Left lung (tissue), 10 donors: ENCODE measurements around the gene CD63. TPM values are rescaled to one million over a fixed set of nuclear protein-coding genes. Genes with fewer than 3 reads are reported as not detected.

ENCODE experiments used
- ATAC-seq: fragments of 200-7000 bp; cut with Tn5 transposase; one replicate; pipeline ENCODE4 v1.9.1; 2020; ENCODE audit warnings: moderate library complexity
- DNase-seq, 4 donors: peaks; one replicate each; pipeline ENCODE4 v3.0.0-alpha.2; 2013 to 2020
- H3K27ac ChIP-seq, 2 donors: fragments of 200-600 bp; sonication (generic) in 1 of 2; one replicate each; pipeline versions ENCODE4 v1.5.0 to v1.8.0; 2020 to 2021
- H3K27me3 ChIP-seq, 2 donors: fragments of 200-600 bp; sonication (generic) in 1 of 2; one replicate each; pipeline versions ENCODE4 v1.5.0 to v1.8.0; 2020 to 2021
- H3K36me3 ChIP-seq, 2 donors: fragments of 200-600 bp; sonication (generic) in 1 of 2; one replicate each; pipeline versions ENCODE4 v1.5.0 to v1.8.0; 2020 to 2021
- H3K4me1 ChIP-seq, 2 donors: fragments of 200-600 bp; one replicate each; pipeline ENCODE4 v1.8.0; 2021
- H3K4me3 ChIP-seq, 2 donors: fragments of 200-600 bp; sonication (generic) in 1 of 2; one replicate each; pipeline versions ENCODE4 v1.5.0 to v1.8.0; 2020 to 2021; ENCODE audit warnings: mild to moderate bottlenecking in 1 of 2
- H3K9me3 ChIP-seq, 2 donors: fragments of 200-600 bp; sonication (generic) in 1 of 2; one replicate each; pipeline versions ENCODE4 v1.5.0 to v1.8.0; 2020 to 2021
- intact Hi-C, 2 donors: fragments of 100-400 bp; cut with DNase I; formaldehyde crosslinking; loops; one replicate each; pipeline versions ENCODE4 v1.11.2 to v1.14.2; 2022
- polyA plus RNA-seq, 6 donors: library from polyadenylated mRNA; unstranded; fragments of 120-200 nt; gene quantifications; one replicate each; pipeline ENCODE4 v1.2.1, GENCODE V29; 2013; ENCODE audit not compliant: insufficient read length in 6 of 6
- total RNA-seq, 2 donors: library from RNA; stranded (reverse); fragmentation: NEBNext Ultra II Directional; extraction: Animal tissue kit (Norgen Biotek cat#: 25700); gene quantifications; one replicate each; pipeline ENCODE4 v1.2.1, GENCODE V29; 2021
- TF ChIP-seq, protein P1 (sequence below), 2 donors: fragments of 200-600 bp; sonication (generic) in 1 of 2; IDR thresholded peaks; one replicate each; pipeline versions ENCODE4 v1.5.0 to v1.8.0; 2021; ENCODE audit warnings: antibody characterized with exemption in 2 of 2
- donor health status: DM: no; HTN: yes; CAD: no.
- donor health status: DM: no; HTN: no; CAD: no.

The CD63 gene
- total and polyA plus RNA-seq, 8 donors = 585 to 1,766 (median 677) TPM

DNA sequence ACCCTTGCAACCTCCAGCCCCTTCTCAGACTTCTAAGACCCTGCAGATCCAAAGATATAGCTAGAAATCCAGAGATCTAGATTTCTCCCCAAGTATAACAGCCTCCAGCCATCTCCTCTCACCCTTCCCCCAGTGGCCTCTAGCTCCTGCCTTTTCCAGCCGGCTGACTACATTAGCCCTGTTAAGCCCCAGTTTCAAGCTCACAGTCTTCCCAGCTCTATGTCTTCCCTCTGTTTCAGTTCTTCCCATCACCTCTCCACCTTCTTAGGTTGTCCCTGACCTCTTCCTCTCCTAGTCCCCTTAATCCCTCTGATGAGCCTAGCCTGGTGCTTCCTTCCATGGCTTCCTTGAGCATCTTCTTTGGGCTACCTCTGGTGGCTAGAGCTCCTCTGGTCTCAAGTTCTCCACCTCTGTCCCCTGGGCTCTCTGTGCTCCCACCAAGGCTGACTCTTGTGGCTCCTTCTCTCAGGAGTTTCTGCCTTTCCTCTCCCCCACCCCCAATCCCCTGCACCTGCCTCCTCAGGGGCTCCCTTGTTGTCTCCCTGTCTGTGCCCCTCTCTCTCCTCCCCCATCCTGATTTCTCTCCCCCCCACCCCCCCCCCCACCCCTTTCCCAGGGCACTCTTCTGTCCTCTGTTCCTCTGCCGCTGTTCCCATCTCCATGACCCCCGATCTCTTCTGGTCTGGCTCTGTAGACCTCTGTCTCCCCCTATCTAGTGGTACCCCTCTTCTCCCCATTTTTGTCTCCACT, 13.3 kb upstream of the CD63 start:
- H3K36me3 ChIP-seq = no peaks in the 10 kb centered on the region
- TF ChIP-seq, protein P1, sequence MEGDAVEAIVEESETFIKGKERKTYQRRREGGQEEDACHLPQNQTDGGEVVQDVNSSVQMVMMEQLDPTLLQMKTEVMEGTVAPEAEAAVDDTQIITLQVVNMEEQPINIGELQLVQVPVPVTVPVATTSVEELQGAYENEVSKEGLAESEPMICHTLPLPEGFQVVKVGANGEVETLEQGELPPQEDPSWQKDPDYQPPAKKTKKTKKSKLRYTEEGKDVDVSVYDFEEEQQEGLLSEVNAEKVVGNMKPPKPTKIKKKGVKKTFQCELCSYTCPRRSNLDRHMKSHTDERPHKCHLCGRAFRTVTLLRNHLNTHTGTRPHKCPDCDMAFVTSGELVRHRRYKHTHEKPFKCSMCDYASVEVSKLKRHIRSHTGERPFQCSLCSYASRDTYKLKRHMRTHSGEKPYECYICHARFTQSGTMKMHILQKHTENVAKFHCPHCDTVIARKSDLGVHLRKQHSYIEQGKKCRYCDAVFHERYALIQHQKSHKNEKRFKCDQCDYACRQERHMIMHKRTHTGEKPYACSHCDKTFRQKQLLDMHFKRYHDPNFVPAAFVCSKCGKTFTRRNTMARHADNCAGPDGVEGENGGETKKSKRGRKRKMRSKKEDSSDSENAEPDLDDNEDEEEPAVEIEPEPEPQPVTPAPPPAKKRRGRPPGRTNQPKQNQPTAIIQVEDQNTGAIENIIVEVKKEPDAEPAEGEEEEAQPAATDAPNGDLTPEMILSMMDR (IDR thresholded peaks at IDR 0.05) = no peak
- peaks cover 0 to 29% of the 10 kb centered on the region in 2 donors for H3K27me3 ChIP-seq
- intact Hi-C loops = loop anchor here in 1 of 2 donors (5.0 to 10.0 kb wide), 2 partner anchors 63 to 195 kb away; no protein-coding TSS in a partner anchor
- H3K9me3 ChIP-seq = no peaks in the 10 kb centered on the region
- ATAC-seq (no peak), DNase-seq (peak in 1 of 4 donors; percentile 60)
- H3K4me3 ChIP-seq = peak overlapping the region in 1 of 2 donors; percentile 50
- H3K4me1 ChIP-seq = peaks cover 10 to 36% of the 10 kb centered on the region in 2 donors
- H3K27ac ChIP-seq = peak overlapping the region in 1 of 2 donors; percentile 26

DNA sequence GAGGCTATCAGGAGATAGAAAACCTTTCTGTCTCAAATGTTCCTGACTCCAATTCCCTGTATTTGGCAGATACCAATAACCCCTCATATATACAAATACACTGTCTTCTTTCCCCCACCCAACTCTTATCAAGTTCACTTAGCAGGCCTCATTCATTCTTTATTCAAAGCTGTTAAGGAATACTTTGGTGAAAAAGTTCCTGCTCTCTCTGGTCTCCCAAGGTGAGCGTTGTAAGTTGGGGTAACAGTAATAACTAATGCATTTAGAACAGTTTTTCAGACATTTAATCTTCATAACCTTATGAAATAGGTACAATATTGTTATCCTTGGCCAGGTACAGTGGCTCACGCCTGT, 10.2 kb upstream of the CD63 start:
- TF ChIP-seq, protein P1 (IDR thresholded peaks at IDR 0.05) = peak in 1 of 2 donors; percentile 4
- DNase-seq = no peak
- intact Hi-C loops = no loop called here
- Histone ChIP-seq H3K27ac (peak overlapping the region in 1 of 2 donors; percentile 82), H3K4me1 (peaks cover 8 to 28% of the 10 kb centered on the region in 2 donors), H3K9me3 (no peaks in the 10 kb centered on the region), H3K4me3 (peak overlapping the region in 1 of 2 donors; percentile 48), H3K27me3 (peaks cover 0 to 21% of the 10 kb centered on the region in 2 donors), H3K36me3 (no peaks in the 10 kb centered on the region)
- no peak for ATAC-seq

DNA sequence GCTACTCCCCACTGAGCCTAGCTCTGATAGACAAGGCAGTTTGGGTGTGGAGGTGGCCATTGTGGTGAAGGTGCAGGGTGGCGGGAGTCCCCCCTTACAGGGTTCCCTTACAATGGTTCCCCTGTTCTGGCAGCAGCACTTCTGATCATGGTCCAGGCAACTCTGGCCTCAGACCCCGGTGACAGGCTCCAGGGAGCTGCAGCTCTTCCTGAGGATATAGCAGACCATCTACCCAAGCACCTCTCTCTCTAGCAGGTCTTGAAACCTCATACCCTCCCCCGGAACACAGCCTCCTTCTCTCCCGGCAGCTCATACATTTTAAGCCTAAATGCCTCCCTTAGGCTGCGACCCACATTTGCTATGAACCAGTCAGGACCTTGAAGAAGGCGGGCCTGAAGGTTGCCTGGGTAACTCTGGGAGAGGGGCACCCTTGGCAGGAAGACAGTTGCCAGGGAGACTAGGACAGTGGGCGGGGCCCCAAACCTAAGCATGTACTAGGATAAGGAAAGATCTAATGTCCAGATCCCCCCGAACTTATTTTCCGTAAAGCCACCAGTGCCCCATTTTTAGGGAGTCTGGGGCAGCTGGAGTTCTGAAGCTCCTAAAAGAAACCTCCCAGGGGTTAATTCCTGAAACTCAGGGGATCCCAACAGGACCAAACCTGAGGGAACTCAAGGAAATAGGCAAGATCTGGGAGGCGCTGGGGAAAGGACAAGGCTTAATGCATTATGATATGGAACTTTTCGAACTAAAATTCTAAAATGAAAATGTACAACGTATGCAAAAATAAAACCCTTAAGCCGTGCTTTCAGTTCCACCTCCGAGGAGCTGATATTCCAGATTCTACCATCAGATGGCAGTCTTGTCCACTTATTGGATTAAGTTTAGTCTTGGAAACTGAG, 9.6 kb upstream of the CD63 start:
- peak; percentile 86 to 93 (median 90) for DNase-seq
- H3K9me3 ChIP-seq = no peaks in the 10 kb centered on the region
- H3K36me3 ChIP-seq = no peaks in the 10 kb centered on the region
- peaks cover 0 to 15% of the 10 kb centered on the region in 2 donors for H3K27me3 ChIP-seq
- peak overlapping the region; percentile 47 to 48 for H3K4me3 ChIP-seq
- H3K27ac ChIP-seq = peak overlapping the region; percentile 82 to 88
- ATAC-seq = peak; percentile 83
- TF ChIP-seq, protein P1 (IDR thresholded peaks at IDR 0.05) = peak; percentile 78 to 91
- peaks cover 6 to 22% of the 10 kb centered on the region in 2 donors for H3K4me1 ChIP-seq
- intact Hi-C loops = no loop called here

DNA sequence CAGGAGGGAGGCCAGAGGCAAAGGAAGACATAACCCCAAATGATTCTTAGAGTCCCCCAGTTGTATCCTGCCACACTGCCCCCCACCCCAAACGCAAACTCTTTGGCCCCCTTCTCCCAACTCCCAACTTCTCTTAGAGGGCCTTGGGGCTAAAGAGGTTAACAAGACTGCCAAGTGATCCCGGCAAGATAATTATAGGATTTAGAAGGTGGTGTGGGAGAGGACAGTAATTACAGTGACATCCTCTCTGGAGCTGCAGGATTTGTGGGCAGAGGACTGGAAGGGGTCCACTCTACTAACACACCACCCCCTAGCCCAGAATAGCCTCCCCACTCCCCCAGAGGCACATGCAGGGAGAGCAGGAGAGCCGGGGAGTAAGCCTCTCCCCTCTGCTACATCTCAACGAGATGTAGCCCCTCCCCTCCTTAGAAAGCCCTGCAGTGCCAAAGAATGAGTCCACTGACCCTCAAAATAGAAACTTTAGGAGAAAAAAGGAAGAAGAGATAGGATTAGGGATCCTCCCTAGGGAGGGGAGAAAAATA, 8.8 kb upstream of the CD63 start:
- H3K36me3 ChIP-seq = no peaks in the 10 kb centered on the region
- TF ChIP-seq, protein P1 (IDR thresholded peaks at IDR 0.05) = peak in 1 of 2 donors; percentile 36
- ATAC-seq (peak; percentile 13), DNase-seq (peak in 1 of 4 donors; percentile 59)
- H3K27ac ChIP-seq = peak overlapping the region; percentile 82 to 88
- H3K4me3 ChIP-seq = peak overlapping the region in 1 of 2 donors; percentile 47
- H3K4me1 ChIP-seq = peaks cover 6 to 21% of the 10 kb centered on the region in 2 donors
- no peaks in the 10 kb centered on the region for H3K9me3 ChIP-seq
- intact Hi-C loops = no loop called here
- peaks cover 0 to 12% of the 10 kb centered on the region in 2 donors for H3K27me3 ChIP-seq
